Measurements from ENCODE around the gene IDNK.

DNA sequence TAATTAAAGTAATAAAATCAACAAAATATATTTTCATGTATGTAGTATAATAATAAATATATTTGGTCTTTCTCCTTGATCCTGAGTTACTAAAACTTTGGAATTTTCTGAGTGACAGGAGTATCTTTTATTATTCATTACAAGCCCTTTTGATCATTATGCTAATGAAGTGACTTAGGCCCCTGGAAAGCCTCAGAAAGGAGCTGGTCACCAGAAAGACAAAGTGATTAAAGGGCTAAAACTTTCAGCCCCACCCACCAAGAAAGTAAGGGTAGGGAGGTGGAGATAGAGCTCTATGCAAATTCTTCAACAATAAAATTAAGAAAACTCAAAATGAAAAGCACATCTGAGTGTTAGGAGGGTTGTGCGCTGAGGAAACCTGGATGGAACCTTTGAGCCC, 57.3 kb downstream of the IDNK start:
- TF ChIP-seq, protein P1, sequence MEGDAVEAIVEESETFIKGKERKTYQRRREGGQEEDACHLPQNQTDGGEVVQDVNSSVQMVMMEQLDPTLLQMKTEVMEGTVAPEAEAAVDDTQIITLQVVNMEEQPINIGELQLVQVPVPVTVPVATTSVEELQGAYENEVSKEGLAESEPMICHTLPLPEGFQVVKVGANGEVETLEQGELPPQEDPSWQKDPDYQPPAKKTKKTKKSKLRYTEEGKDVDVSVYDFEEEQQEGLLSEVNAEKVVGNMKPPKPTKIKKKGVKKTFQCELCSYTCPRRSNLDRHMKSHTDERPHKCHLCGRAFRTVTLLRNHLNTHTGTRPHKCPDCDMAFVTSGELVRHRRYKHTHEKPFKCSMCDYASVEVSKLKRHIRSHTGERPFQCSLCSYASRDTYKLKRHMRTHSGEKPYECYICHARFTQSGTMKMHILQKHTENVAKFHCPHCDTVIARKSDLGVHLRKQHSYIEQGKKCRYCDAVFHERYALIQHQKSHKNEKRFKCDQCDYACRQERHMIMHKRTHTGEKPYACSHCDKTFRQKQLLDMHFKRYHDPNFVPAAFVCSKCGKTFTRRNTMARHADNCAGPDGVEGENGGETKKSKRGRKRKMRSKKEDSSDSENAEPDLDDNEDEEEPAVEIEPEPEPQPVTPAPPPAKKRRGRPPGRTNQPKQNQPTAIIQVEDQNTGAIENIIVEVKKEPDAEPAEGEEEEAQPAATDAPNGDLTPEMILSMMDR (IDR thresholded peaks at IDR 0.05; ENCODE audit: low read length): no peak
- no peak for TF ChIP-seq EZH2phosphoT487 (IDR thresholded peaks at IDR 0.05; ENCODE audit: low read length)
- TF ChIP-seq EZH2 (optimal IDR thresholded peaks at IDR 0.05; ENCODE audit: low read depth, low read length): no peak
